Endothelial cell of coronary artery (primary cell): Measurements from ENCODE around the gene DSG2. TPM values are rescaled to one million over a fixed set of nuclear protein-coding genes. Genes with fewer than 3 reads are reported as not detected.

Experiments used
- total RNA-seq: library from RNA; depleted of rRNA; stranded (reverse); fragments of >200 nt; gene quantifications from 2 replicates; pipeline ENCODE4 v1.2.3, GENCODE V29; 2014

Gene DSG2
- under 0.01 TPM in 2 replicates for total RNA-seq

DNA sequence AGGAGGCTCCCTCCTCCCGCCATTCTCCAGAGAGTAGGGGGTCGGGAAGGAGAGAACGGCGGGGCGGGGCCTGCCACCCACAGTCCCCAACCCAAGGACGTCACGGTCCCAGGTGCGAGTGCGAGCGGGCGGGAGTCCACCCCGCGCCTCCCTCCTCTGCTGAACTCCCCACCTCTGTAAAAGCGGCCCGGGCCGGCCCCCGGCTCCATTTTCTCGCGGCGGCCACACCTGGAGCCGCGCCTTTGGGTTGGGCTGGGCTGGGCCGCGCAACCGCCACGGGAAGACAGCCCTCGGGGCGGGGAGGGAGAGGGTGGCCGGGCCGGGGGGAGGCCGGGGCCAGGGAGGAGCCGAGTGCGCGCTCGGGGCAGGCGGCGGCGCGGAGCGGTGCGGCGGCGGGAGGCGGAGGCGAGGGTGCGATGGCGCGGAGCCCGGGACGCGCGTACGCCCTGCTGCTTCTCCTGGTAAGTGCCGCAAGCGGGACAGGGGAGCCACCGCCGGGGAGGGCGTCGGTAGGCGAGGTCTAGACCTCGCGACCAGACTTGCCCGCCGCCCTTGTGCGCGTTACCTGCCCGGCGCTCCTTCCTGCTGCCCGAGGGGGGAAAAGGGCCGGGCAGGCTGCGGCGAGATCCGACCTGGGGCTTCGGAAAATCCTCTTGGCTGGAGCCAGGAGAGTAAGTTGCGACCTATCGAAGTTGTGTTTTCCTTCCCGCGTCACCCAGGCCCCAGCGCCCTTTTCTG, at the start of gene DSG2:
Gene DSG2 (plus strand): TSS at position 342 of the 738 bp plus-strand sequence. CDS start 75 bp downstream, at position 417.

GRCh38 chr18:31591628-31592027, 93.7 kb downstream of the DSG2 start, which contains the start of gene TTR:
TTR (plus strand) TSS chr18:31591877; CDS start chr18:31591903, 26 bp downstream.

Other genes starting within 250 kb of the DSG2 start
- gene DSG1, start 180.0 kb upstream of the DSG2 start, total RNA-seq, result not detected in 2 replicates
- gene DSG4, start 121.4 kb upstream of the DSG2 start, total RNA-seq, result not detected in 2 replicates
- gene DSG3, start 50.4 kb upstream of the DSG2 start, total RNA-seq, result under 0.01 TPM in 1 of 2 replicates, not detected in the other
- not detected in 2 replicates for gene TTR, start 93.7 kb downstream of the DSG2 start, total RNA-seq
- gene B4GALT6, start 186.4 kb downstream of the DSG2 start, total RNA-seq, result 4.8 and 9.3 TPM in 2 replicates